ENCODE data around the gene ILK.

The ILK gene

GRCh38 chr11:6587360-6587953 is 16.1 kb upstream of the ILK start:
- TF ChIP-seq CTCF (conservative IDR thresholded peaks at IDR 0.05; ENCODE audit: low read length) = no peak
- H3K4me3 ChIP-seq (ENCODE audit: low read length) = no peak overlapping the region
- no peak for DNase-seq (ENCODE audit: low read depth)

GRCh38 chr11:6588018-6588417 is 15.6 kb upstream of the ILK start:
- no peak for TF ChIP-seq CTCF (conservative IDR thresholded peaks at IDR 0.05; ENCODE audit: low read length)
- no peak overlapping the region for H3K4me3 ChIP-seq (ENCODE audit: low read length)
- no peak for DNase-seq (ENCODE audit: low read depth)

GRCh38 chr11:6594142-6594768 is 9.3 kb upstream of the ILK start:
- no peak overlapping the region for H3K4me3 ChIP-seq (ENCODE audit: low read length)
- no peak for DNase-seq (ENCODE audit: low read depth)
- 0 out of 2 replicates have a peak, but pooled peaks have one; percentile 6 for TF ChIP-seq CTCF (conservative IDR thresholded peaks at IDR 0.05; ENCODE audit: low read length)

GRCh38 chr11:6596239-6596877 is 7.2 kb upstream of the ILK start:
- H3K4me3 ChIP-seq (ENCODE audit: low read length) = no peak overlapping the region
- no peak for TF ChIP-seq CTCF (conservative IDR thresholded peaks at IDR 0.05; ENCODE audit: low read length)
- DNase-seq (ENCODE audit: low read depth) = no peak

GRCh38 chr11:6598555-6598954 is 5.0 kb upstream of the ILK start:
- DNase-seq (ENCODE audit: low read depth) = no peak
- no peak for TF ChIP-seq CTCF (conservative IDR thresholded peaks at IDR 0.05; ENCODE audit: low read length)
- no peak overlapping the region for H3K4me3 ChIP-seq (ENCODE audit: low read length)

- no peak overlapping the region for H3K4me3 ChIP-seq (ENCODE audit: low read length)
- no peak for DNase-seq (ENCODE audit: low read depth)
- no peak for TF ChIP-seq CTCF (conservative IDR thresholded peaks at IDR 0.05; ENCODE audit: low read length)
Measured at GRCh38 chr11:6599449-6599848, 4.1 kb upstream of the ILK start.

GRCh38 chr11:6599881-6600390 is 3.6 kb upstream of the ILK start:
- no peak for DNase-seq (ENCODE audit: low read depth)
- TF ChIP-seq CTCF (conservative IDR thresholded peaks at IDR 0.05; ENCODE audit: low read length) = no peak
- H3K4me3 ChIP-seq (ENCODE audit: low read length) = no peak overlapping the region

All from AG10803 (cell line).